GM21515 (cell line): Measurements from ENCODE around the gene SPIRE2.
"Not testable (repeated sequence)": the region's sequence is repeated elsewhere in the genome, so short reads cannot be mapped to it uniquely, and the experiment has no call there.

Experiments
- ATAC-seq: cut with Tn5 transposase; IDR thresholded peaks from one replicate; pipeline ENCODE4 v1.9.1; 2021; ENCODE audit not compliant: unreplicated experiment

The SPIRE2 gene, protein sequence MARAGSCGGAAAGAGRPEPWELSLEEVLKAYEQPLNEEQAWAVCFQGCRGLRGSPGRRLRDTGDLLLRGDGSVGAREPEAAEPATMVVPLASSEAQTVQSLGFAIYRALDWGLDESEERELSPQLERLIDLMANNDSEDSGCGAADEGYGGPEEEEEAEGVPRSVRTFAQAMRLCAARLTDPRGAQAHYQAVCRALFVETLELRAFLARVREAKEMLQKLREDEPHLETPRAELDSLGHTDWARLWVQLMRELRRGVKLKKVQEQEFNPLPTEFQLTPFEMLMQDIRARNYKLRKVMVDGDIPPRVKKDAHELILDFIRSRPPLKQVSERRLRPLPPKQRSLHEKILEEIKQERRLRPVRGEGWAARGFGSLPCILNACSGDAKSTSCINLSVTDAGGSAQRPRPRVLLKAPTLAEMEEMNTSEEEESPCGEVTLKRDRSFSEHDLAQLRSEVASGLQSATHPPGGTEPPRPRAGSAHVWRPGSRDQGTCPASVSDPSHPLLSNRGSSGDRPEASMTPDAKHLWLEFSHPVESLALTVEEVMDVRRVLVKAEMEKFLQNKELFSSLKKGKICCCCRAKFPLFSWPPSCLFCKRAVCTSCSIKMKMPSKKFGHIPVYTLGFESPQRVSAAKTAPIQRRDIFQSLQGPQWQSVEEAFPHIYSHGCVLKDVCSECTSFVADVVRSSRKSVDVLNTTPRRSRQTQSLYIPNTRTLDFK

DNA sequence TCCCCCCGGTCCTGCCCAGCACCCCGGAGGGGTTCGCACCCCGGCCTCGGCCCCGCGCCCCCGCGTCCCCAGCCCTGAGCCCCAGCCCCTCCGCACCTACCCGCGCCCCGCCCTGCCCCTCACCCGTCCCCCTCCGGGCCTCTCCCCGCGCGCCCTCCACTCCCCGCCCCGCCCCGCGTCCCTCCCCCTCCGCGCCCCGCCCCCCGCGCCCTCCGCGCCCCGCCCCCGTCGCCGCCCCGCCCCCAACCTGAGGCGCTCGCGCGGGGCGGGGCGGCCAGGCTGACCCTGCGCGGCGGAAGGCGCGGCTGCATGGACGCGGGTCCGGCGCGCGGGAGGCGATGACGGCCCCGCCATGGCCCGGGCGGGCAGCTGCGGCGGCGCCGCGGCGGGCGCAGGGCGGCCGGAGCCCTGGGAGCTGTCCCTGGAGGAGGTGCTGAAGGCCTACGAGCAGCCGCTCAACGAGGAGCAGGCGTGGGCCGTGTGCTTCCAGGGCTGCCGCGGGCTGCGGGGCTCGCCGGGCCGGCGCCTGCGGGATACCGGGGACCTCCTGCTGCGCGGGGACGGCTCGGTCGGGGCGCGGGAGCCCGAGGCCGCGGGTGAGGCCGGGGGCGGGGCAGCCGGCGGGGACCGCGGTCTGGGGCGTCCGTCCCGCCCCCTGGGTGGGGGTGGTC is at the start of gene SPIRE2:
Gene SPIRE2 (plus strand): TSS at position 277 of the 671 bp plus-strand sequence. CDS start 76 bp downstream, at position 353.
- peak; percentile 67 for ATAC-seq

DNA sequence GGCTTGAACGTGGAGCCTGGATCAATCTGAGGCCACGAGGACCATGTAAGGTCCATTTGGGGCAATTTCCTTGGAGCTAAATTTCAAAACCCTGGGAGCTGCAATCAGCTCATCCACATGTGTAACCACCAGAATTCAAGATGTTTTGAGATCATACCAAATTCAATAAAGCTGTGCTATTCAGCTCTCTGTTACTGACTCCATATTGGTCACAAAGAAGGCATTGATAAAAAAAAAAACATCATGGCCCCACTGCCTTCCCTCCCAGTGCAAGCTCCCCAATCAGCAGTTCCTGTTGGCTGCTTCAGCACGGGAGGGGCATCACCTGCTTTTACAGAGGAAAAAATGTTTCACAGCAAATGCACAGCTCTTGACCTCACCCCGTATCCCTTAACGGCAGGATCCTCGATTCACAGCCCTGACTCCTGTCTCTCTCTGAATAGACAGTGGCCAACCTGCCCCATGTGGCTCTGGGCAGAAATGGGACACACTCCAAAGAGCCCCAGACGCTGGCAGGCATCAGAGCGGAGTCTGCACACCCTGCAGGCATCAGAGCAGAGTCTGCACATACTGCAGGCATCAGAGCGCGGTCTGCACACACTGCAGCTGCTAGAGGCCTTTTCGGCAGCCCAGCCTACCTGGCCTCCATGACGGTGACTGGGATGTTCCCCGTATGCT is 48.9 kb upstream of the SPIRE2 start:
- no peak for ATAC-seq

DNA sequence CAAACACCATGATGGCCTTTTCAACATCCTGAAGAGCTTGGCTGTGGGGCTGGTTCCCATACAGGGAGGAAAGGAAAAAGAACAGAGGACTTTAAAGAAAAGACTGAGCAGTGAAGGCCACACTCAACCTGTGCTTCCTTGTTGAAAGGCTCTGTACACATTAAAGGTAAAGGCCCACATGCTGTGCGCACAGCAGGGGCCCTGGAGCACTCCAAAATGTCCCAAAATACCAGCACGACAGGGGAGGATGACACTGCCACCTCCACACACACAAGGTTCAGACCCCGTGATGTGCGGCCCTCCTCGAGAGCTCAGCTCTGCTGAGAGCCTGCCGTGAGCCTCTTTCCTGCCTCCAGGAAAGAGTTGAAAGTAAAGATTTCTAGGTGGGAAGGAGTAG is 48.4 kb upstream of the SPIRE2 start:
- no peak for ATAC-seq

DNA sequence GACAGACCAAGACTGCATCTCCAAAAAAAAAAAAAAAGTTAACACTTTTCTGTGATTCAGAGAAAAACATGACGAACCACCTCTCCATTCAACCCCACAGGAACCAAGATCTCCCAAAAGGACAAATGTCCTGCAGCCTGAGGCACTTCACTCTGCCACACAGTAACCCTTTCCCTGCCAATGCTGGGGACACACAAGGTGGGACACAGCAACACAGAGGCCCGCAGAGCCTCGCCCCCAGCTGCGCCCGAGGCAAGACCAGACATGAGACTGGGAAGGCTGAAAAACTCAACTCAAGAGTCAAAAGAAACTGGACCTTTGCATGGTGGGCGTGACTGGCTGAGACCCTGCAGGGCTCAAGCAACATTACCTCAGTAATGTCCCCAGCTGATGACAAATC is 45.8 kb upstream of the SPIRE2 start:
- no peak for ATAC-seq

DNA sequence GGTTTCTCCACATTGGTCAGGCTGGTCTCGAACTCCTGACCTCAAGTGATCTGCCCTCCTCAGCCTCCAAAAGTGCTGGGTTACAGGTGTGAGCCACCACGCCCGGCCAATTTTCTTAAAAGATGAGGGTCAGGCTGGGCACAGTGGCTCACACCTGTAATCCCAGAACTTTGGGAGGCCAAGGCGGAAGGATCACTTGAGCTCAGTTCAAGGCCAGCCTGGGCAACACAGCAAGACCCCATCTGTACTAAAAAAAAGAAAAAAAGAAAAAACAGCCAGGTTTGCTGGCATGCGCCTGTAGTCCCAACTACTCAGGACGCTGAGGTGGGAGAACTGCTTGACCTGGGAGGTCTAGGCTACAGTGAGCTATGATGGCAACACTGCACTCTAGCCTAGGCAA is 44.3 kb upstream of the SPIRE2 start:
- ATAC-seq, result not testable (repeated sequence)

DNA sequence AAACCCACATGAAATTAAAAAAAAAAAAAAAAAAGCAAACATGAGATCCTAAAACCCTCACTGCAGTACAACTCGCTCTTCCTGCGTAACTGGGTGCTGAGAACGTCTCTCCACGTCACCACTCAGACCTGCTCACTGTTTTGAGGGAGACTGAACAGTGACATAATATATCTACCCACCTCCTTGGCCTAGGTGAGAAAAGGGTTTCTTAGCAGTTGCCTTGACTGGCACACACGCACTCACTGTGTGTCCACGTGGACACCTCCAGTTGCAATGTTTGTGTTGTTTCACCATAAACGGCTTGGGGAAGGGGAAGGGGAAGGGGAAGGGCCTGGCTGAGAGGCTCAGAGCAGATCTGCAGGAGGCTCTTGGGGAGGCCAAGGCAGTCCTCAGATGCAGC is 43.9 kb upstream of the SPIRE2 start:
- ATAC-seq, result no peak

DNA sequence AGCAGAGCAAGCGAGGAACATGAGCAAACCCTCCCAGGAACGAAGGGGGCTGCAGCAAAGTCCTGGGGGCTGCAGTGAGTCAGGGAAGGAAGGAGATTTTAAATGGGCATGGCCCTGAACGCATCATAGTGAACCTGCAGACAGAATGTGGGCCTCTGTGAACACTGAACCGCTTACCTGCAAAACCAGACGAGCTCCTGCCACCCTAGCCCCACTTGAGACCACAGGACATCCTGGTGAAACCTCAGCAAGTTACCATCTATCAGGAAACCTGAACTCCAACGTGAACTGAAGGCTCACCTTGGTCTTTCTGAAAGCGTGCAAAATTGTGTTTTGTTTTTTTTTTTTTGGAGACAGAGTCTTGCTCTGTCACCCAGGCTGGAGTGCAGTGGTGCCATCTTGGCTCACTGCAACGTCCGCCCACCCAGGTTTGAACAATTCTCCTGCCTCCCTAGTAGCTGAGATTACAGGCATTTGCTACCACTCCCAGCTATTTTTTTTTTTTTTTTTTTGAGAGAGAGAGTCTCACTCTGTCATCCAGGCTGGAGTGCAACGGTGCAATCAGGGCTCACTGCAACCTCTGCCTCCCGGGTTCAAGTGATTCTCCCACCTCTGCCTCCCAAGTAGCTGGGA is 42.6 kb upstream of the SPIRE2 start:
- no peak for ATAC-seq

DNA sequence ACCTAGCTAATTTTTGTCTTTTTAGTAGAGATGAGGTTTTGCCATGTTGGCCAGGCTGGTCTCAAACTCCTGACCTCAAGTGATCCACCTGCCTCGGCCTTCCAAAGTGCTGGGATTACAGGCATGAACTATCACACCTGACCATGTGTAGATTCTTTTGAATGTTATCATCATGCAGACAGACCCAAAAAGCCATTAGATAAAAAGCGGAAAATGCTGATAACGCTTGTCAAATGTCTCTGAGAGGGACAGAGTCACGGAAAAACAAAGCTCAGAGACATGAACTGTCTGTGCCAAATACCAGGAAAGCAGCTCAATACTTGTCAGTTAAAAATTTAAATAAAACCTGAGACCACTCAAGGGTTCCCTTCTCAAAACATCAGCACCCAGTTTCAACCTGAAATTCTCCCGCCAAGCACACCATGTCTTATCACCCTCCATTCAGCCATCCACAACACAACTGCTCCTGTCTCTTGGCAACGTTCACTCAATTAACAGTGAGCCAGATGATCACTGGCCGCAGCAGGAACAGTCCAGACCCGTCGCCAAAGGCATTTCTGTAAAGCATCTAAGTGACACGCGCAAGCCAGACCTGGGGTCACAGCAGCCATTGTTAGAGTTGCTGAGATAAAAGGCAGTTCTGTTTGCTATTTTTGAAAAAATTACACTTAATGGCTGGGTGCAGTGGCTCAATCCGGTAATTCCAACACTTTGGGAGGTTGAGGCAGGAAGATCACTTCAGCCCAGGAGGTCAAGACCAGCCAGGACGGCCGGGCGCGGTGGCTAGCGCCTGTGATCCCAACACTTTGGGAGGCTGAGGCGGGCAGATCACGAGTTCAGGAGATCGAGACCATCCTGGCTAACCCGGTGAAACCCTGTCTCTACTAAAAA is 41.6 kb upstream of the SPIRE2 start:
- no peak for ATAC-seq

DNA sequence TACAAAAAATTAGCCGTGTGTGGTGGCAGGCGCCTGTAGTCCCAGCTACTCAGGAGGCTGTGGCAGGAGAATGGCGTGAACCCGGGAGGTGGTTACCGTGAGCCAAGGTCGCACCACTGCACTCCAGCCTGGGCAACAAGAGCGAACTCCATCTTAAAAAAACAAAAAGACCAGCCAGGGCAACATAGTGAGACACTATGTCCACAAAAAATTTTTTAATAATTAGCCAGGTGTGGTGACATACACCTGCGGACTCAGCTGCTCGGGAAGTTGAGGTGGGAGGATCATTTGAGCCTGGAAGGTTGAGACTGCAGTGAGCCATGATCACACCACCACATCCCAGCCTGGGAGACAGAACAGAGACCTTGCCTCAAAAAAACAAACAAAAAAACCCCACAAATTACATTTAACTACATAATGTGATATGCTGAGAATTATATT is 40.9 kb upstream of the SPIRE2 start:
- ATAC-seq, result no peak

DNA sequence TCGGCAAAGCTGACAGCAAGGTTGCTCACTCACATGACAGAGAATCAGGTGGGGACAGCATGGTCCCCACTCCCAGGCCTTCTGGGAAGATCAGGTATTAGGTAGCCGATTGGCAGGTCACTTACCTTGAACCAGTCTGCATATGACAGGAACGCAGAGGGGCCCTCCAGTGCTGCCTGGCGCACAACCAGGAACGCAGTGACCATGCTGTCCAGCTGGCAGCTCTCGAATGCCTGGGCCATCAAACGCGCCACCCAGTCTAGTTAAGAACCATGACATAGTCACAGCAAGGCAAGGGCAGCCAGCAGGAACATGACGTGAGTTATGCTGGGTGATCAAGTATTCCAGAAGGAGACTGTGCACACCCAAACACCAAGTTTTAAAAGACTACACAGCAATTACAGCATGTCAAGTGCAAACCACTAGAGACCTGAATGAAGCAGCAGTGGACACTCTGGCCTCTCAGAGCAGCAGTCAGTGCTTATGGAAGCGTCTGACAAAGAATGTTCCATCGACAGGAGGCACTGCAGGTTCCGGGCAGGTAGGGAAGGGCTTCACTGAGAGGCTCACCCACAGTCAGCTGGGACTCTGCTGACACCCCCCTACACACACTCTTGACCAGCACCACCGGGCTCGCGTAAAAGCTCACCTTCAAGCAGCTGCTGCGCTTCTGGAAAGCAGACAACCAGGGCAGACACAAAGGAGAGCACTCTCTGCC is 36.8 kb upstream of the SPIRE2 start:
- no peak for ATAC-seq

DNA sequence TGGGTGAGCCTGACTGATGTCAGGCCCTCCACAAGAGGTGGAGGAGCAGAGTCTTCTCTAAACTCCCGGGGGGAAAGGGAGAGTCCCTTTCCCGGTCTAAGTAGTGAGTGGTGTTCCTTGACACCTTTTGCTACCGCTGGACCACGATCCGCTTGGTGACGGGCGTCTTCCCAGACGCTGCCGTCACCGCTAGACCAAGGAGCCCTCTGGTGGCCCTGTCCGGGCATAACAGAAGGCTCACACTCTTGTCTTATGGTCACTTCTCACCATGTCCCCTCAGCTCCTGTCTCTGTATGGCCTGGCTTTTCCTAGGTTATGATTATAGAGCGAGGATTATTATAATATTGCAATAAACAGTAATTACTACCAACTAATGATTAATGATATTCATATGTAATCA is 35.2 kb upstream of the SPIRE2 start:
- ATAC-seq, result not testable (repeated sequence)

DNA sequence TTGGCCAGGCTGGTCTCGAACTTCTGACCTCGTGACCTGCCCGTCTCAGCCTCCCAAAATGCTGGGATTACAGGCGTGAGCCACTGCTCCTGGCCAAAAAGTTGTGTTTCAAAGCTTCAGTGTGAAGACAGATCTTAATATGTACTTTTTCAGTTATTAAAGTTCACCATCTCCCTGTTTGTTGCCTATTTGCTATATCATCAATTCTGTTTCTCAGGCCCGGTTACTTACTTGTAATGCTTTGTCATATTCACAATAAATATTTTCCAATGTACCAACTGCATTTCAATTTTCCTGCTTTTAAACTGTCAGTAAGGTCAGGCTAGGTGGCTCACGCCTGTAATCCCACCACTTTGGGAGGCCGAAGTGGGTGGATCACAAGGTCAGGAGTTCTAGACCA is 34.3 kb upstream of the SPIRE2 start:
- no peak for ATAC-seq

DNA sequence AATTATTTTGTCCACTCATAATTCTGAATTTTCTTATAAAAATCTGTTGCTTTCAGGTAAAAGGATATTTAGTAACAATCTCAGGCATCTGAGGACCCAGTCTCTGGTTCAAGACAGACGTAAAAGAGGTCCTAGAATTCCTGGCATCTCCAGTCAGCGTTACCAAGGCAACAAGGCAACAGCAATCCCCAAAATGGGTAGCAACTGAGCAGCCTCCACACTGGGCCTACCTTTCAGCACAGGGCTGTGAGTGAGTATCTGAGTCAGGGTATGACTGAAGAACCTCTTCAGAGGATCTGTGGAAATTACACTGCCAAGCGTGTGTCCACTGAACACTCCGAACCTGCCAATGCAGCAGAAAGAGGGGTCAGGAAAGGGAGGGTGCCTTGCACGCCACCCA is 32.6 kb upstream of the SPIRE2 start:
- no peak for ATAC-seq

DNA sequence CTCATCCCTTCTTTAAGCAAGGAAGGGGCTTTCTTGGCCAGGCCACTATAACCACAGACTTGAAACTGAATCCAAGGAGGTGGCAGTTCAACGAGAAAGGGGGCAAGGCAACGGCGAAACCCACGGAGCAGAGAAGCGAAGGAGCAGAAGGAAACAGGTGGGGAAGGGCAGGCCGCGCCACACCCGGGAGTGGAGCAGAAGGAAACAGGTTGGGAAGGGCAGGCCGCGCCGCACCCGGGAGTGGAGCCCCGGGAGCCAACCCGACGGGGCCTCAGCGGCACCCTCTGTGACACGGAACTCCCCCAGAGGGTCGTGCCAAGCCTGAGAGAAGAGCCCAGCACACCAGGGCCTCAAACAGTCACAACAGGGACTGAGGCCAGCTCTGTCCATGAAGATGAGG is 32.2 kb upstream of the SPIRE2 start:
- no peak for ATAC-seq

DNA sequence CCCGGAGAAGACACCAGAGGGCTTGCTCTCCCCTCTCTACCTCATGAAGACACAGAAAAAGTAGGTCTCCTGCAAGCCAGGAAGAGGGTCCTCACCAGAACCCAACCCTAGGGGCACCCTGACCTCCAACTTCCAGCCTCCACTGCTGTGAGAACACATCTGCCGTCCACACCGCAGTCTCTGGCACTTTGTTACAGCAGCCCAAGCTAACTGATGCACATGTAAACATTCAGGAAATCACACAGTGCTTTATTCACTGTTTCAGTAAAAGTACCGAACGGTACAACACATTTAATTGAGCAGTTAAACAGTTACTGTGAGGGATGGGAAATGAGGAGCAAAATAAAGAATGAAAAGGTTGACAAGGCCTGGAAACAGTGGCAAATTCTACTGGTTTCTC is 30.1 kb upstream of the SPIRE2 start:
- ATAC-seq, result no peak

DNA sequence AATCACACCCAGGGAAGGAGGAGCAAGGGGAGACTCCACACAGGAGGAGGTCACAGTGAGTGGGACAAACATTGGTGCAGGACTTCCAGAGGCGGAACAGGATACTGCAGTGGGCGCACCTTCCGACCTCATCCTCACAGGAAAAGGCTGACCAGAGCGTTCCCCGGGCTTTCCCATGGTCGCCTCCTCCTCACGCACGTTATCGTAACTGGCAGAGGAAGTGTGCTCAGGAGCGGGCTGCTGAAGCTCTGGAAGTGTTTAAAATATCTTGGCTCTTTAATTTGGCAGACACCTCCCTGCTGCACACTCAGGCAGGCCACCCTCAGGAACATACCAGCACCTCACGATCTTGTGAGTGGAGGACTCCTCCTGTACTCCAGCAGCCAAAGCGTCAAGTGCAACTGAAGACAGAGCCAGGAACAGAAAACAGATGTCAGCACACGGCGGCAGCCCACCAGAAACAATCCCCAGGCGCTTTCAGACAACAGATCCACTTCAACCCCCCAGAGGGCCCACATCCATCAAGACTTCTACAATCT is 29.4 kb upstream of the SPIRE2 start:
- no peak for ATAC-seq

DNA sequence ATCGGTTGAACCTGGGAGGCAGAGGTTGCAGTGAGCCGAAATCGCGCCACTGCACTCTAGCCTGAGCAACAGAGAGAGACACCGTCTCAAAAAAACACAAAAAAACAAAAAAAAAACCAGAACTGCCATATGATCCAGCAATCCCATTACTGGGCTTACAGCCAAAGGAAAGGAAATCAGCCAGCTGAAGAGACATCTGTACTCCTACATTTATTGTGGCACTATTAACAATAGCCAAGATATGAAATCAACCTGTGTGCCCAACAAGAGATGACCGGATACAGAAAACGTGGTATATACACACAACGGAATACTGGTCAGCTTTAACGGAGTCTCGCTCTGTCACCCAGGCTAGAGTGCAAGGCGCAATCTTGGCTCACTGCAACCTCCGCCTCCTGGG is 26.5 kb upstream of the SPIRE2 start:
- ATAC-seq, result no peak

DNA sequence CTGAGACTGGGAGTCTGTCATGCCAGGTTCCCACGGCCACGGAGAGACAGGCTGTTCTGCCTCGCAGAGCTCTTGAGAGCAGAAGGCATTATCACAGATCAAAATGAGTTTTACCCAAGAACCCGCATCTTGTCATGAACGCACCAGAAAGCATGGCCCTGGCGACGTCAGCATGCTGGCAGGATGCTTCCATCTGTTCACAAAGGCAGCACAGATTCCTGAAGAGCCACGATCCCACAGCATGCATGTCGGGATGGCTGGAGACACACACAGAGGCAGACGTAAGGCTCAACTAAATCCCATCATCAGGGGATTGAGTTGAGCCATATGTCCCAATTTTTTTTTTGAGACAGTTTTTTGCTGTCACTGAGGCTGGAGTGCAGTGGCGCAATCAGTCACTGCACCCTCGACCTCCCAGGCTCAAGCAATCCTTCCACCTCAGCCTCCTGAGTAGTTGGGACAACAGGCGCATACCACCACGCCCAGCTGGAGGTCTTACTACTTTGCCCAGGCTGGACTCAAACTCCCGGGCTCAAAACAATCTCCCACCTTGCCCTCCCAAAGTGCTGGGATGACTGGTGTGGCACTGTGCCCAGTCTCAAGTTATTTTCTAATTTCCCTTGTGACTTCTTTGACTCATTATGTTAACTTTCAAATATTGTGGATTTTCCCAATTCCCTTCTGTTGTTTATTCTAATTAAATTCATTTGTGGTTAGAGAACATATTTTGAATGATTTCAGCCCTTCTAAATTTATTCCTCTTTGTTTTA is 23.0 kb upstream of the SPIRE2 start:
- ATAC-seq, result no peak
